ENCODE results near the gene SEC11C.

GRCh38 chr18:59141294-59142068 is 1.8 kb downstream of the SEC11C start:
- no peak for TF ChIP-seq MYBL2 (CRISPR knock-in tag; IDR thresholded peaks at IDR 0.05)
- TF ChIP-seq, protein P1, sequence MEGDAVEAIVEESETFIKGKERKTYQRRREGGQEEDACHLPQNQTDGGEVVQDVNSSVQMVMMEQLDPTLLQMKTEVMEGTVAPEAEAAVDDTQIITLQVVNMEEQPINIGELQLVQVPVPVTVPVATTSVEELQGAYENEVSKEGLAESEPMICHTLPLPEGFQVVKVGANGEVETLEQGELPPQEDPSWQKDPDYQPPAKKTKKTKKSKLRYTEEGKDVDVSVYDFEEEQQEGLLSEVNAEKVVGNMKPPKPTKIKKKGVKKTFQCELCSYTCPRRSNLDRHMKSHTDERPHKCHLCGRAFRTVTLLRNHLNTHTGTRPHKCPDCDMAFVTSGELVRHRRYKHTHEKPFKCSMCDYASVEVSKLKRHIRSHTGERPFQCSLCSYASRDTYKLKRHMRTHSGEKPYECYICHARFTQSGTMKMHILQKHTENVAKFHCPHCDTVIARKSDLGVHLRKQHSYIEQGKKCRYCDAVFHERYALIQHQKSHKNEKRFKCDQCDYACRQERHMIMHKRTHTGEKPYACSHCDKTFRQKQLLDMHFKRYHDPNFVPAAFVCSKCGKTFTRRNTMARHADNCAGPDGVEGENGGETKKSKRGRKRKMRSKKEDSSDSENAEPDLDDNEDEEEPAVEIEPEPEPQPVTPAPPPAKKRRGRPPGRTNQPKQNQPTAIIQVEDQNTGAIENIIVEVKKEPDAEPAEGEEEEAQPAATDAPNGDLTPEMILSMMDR (IDR thresholded peaks at IDR 0.05): no peak
- TF ChIP-seq CREB1 (CRISPR knock-in tag; IDR thresholded peaks at IDR 0.05): no peak
- no peak for TF ChIP-seq ARID4B (CRISPR knock-in tag; IDR thresholded peaks at IDR 0.05; ENCODE audit: borderline replicate concordance)
- TF ChIP-seq, protein P2, sequence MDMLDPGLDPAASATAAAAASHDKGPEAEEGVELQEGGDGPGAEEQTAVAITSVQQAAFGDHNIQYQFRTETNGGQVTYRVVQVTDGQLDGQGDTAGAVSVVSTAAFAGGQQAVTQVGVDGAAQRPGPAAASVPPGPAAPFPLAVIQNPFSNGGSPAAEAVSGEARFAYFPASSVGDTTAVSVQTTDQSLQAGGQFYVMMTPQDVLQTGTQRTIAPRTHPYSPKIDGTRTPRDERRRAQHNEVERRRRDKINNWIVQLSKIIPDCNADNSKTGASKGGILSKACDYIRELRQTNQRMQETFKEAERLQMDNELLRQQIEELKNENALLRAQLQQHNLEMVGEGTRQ (CRISPR knock-in tag; IDR thresholded peaks at IDR 0.05): no peak
- TF ChIP-seq, protein P3, sequence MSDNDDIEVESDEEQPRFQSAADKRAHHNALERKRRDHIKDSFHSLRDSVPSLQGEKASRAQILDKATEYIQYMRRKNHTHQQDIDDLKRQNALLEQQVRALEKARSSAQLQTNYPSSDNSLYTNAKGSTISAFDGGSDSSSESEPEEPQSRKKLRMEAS (CRISPR knock-in tag; IDR thresholded peaks at IDR 0.05): no peak
- TF ChIP-seq, protein P4, sequence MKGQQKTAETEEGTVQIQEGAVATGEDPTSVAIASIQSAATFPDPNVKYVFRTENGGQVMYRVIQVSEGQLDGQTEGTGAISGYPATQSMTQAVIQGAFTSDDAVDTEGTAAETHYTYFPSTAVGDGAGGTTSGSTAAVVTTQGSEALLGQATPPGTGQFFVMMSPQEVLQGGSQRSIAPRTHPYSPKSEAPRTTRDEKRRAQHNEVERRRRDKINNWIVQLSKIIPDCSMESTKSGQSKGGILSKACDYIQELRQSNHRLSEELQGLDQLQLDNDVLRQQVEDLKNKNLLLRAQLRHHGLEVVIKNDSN (CRISPR knock-in tag; IDR thresholded peaks at IDR 0.05): no peak

All from WTC11 (cell line).